HCT116 (cell line): ENCODE data around the gene ZFP28. TPM values are rescaled to one million over a fixed set of nuclear protein-coding genes. Genes with fewer than 3 reads are reported as not detected.

Experiments
- ATAC-seq: fragments of 200-7000 bp; cut with Tn5 transposase; 2 replicates; pipeline ENCODE4 v1.9.1; 2020; ENCODE audit warnings: mild to moderate bottlenecking, moderate library complexity
- BruUV-seq: library from RNA; stranded (reverse); fragments of 400-500 nt; replicated peaks from 2 replicates; lab custom pipeline; 2021; lab: Mats Ljungman, UMichigan
- CTCF ChIA-PET: fragments of 300-600 bp; sonication (Branson Sonifier 250); formaldehyde crosslinking; loops from one replicate; lab custom pipeline; 2021; ENCODE audit warnings: antibody characterized with exemption; lab: Charles Lee
- POLR2A ChIA-PET: fragments of 300-600, 350-600 bp; sonication (Branson Sonifier 250); formaldehyde crosslinking; loops from one replicate; lab custom pipeline; 2021; ENCODE audit warnings: antibody characterized with exemption; lab: Charles Lee
- RAD21 ChIA-PET, 2 experiments: fragments of 300-600 bp; sonication (Branson Sonifier 250); formaldehyde crosslinking; loops; one replicate each; lab custom pipeline; 2023; ENCODE audit warnings: low total read pairs in 2 of 2; ENCODE audit not compliant: uncharacterized antibody in 2 of 2, unreplicated experiment in 2 of 2, low non-redundant PET in 1 of 2; lab: Charles Lee
- DNase-seq: peaks from one replicate; pipeline ENCODE4 v3.0.0-alpha.2; 2010; ENCODE audit warnings: low read depth, low spot score
- H2AFZ ChIP-seq: fragments of 200-600 bp; shearing (Covaris generic), sonication (generic); 2 replicates; pipeline ENCODE4 v1.6.1; 2017; ENCODE audit warnings: low read depth, mixed run types, mixed read lengths, antibody characterized with exemption, low read length; ENCODE audit not compliant: poor library complexity, severe bottlenecking
- H3K27ac ChIP-seq: 2 replicates; pipeline ENCODE4 v1.5.1; 2012; ENCODE audit warnings: low read depth, low read length
- H3K27me3 ChIP-seq: fragments of 200-600 bp; sonication (generic); 2 replicates; pipeline ENCODE4 v1.6.1; 2016; ENCODE audit warnings: mixed run types, low read length, mixed read lengths; ENCODE audit not compliant: insufficient read depth
- H3K36me3 ChIP-seq, 2 experiments: fragments of 200-500 bp in 1 of 2; fragments of 200-600 bp in 1 of 2; sonication (Bioruptor generic) in 1 of 2; sonication (generic) in 1 of 2; 2 replicates each; pipeline versions ENCODE4 v1.5.1 to v1.6.1; 2014 to 2016; ENCODE audit warnings: low read length in 2 of 2, inconsistent platforms in 1 of 2, mixed read lengths in 1 of 2, mixed run types in 1 of 2; ENCODE audit not compliant: insufficient read depth in 2 of 2, control insufficient read depth in 1 of 2
- H3K4me1 ChIP-seq, 2 experiments: fragments of 200-600 bp in 1 of 2; sonication (generic) in 1 of 2; 2 replicates each; pipeline versions ENCODE4 v1.5.1 to v1.6.1; 2012 to 2017; ENCODE audit warnings: low read length in 2 of 2, inconsistent platforms in 1 of 2, mild to moderate bottlenecking in 1 of 2, mixed read lengths in 1 of 2, mixed run types in 1 of 2, moderate library complexity in 1 of 2; ENCODE audit not compliant: insufficient read depth in 2 of 2, control insufficient read depth in 1 of 2
- H3K4me2 ChIP-seq: fragments of 200-600 bp; sonication (generic); 2 replicates; pipeline ENCODE4 v1.6.1; 2017; ENCODE audit warnings: mixed run types, low read length, mixed read lengths
- H3K4me3 ChIP-seq, 2 experiments: fragments of 200-600 bp in 1 of 2; sonication (generic) in 1 of 2; replicated peaks in 1 of 2; 2 replicates each; pipeline ENCODE4 v1.5.1; 2011 to 2016; ENCODE audit warnings: low read length in 2 of 2, control low read depth in 1 of 2, low read depth in 1 of 2, mild to moderate bottlenecking in 1 of 2, mixed read lengths in 1 of 2, mixed run types in 1 of 2
- H3K79me2 ChIP-seq: fragments of 200-600 bp; sonication (generic); 2 replicates; pipeline ENCODE4 v1.6.1; 2017; ENCODE audit warnings: mild to moderate bottlenecking, mixed run types, low read length, moderate library complexity, mixed read lengths; ENCODE audit not compliant: insufficient read depth
- H3K9ac ChIP-seq: fragments of 200-600 bp; sonication (generic); 2 replicates; pipeline ENCODE4 v1.6.1; 2016; ENCODE audit warnings: low read length, mixed read lengths
- H3K9me2 ChIP-seq: fragments of 200-600 bp; sonication (generic), shearing (Covaris generic); 2 replicates; pipeline ENCODE4 v1.6.1; 2017; ENCODE audit warnings: mixed run types, mild to moderate bottlenecking, moderate library complexity; ENCODE audit not compliant: insufficient read depth
- H3K9me3 ChIP-seq, 2 experiments: fragments of 200-500 bp in 1 of 2; fragments of 200-600 bp in 1 of 2; sonication (Bioruptor generic) in 1 of 2; sonication (generic) in 1 of 2; 2 replicates each; pipeline ENCODE4 v1.6.1; 2014 to 2017; ENCODE audit warnings: low read length in 2 of 2, mixed read lengths in 2 of 2, inconsistent platforms in 1 of 2, low read depth in 1 of 2, mild to moderate bottlenecking in 1 of 2, mixed run types in 1 of 2, moderate library complexity in 1 of 2; ENCODE audit not compliant: control insufficient read depth in 1 of 2, insufficient read depth in 1 of 2
- H4K20me1 ChIP-seq: fragments of 200-600 bp; sonication (generic), shearing (Covaris generic); 2 replicates; pipeline ENCODE4 v1.6.1; 2017; ENCODE audit warnings: mixed run types, mild to moderate bottlenecking, moderate library complexity; ENCODE audit not compliant: insufficient read depth
- ATF3 ChIP-seq: IDR thresholded peaks from 2 replicates; pipeline ENCODE4 v1.6.1; 2012
- EGR1 ChIP-seq: IDR thresholded peaks from 2 replicates; pipeline ENCODE4 v1.6.1; 2012; ENCODE audit warnings: low read depth
- FOSL1 ChIP-seq: IDR thresholded peaks from 2 replicates; pipeline ENCODE4 v1.6.1; 2012; ENCODE audit warnings: low read depth
- MAX ChIP-seq: IDR thresholded peaks from 2 replicates; pipeline ENCODE4 v1.6.1; 2012
- SP1 ChIP-seq: IDR thresholded peaks from 2 replicates; pipeline ENCODE4 v1.6.1; 2012; ENCODE audit warnings: low read depth
- TCF7L2 ChIP-seq: IDR thresholded peaks from 2 replicates; pipeline ENCODE4 v1.7.0; 2011; ENCODE audit warnings: borderline replicate concordance, inconsistent platforms; ENCODE audit not compliant: insufficient read depth, insufficient read length; ENCODE audit errors: extremely low read depth
- ZFX ChIP-seq: fragments of 450-650 bp; IDR thresholded peaks from 2 replicates; pipeline ENCODE4 v1.6.1; 2017
- intact Hi-C: fragments of 100-400 bp; cut with micrococcal nuclease; formaldehyde crosslinking; loops from 2 replicates; pipeline ENCODE4 v1.10.0; 2022
- total RNA-seq: library from RNA; stranded (reverse); gene quantifications from one replicate; pipeline ENCODE4 v1.2.1, GENCODE V29; 2021; ENCODE audit not compliant: unreplicated experiment

Gene ZFP28
- total RNA-seq, 1 experiment from 2014 or later: not detected

GRCh38 chr19:56538254-56538760 lies 441 bp upstream of the ZFP28 start:
- Histone ChIP-seq H3K79me2 (no peaks in the 10 kb centered on the region), H3K4me1 (no peaks in the 10 kb centered on the region), H2AFZ (no peak overlapping the region), H3K4me3 (no peak overlapping the region), H3K4me2 (no peak overlapping the region), H3K27ac (no peak overlapping the region), H3K9me3 (peaks cover 4 to 10% of the 10 kb centered on the region in 2 experiments; a peak in 2 of 4 replicates), H4K20me1 (no peaks in the 10 kb centered on the region), H3K27me3 (no peaks in the 10 kb centered on the region), H3K9me2 (no peaks in the 10 kb centered on the region), H3K9ac (no peak overlapping the region), H3K36me3 (no peaks in the 10 kb centered on the region)
- no peak for DNase-seq
- ChIA-PET POLR2A (no interaction called here), RAD21 (no interaction called here), CTCF (no interaction called here)
- no peak for TF ChIP-seq SP1
- TF ChIP-seq EGR1: no peak
- TF ChIP-seq ATF3: no peak
- no peak for TF ChIP-seq ZFX
- TF ChIP-seq MAX: no peak
- TF ChIP-seq TCF7L2: no peak
- no TSS peak for BruUV-seq
- intact Hi-C loops: no loop called here
- no peak for ATAC-seq

DNA sequence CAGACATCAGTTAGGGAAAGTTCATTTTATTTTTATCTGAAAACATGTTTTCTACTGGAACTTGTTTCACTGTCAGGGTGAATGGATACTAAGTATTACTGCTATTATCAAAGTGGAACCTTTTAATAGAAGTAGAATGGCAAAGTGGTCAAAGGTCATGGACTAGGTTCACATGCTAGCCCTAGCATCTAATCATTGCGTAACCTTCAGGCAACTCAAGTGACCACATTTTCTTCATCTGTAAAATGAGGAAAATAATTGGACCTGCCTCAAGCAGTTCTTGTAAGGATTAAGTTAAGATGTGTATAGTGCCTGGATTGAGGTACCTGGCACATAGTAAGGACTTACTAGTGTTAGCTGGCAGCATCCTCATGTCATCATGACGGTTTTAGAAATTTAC lies 5.0 kb downstream of the ZFP28 start:
- H3K36me3 ChIP-seq: no peaks in the 10 kb centered on the region
- ChIA-PET CTCF (no interaction called here), RAD21 (no interaction called here), POLR2A (no interaction called here)
- no peak for DNase-seq
- peaks cover 10 to 33% of the 10 kb centered on the region in 2 experiments; a peak in 2 of 4 replicates for H3K9me3 ChIP-seq
- H4K20me1 ChIP-seq: no peaks in the 10 kb centered on the region
- no peaks in the 10 kb centered on the region for H3K79me2 ChIP-seq
- no peak for TF ChIP-seq FOSL1
- intact Hi-C loops: no loop called here
- no peaks in the 10 kb centered on the region for H3K27me3 ChIP-seq
- H3K4me1 ChIP-seq: no peaks in the 10 kb centered on the region
- no TSS peak for BruUV-seq
- no peak overlapping the region for H3K4me3 ChIP-seq
- H3K27ac ChIP-seq: no peak overlapping the region
- ATAC-seq: no peak
- no peak overlapping the region for H3K4me2 ChIP-seq
- H3K9ac ChIP-seq: no peak overlapping the region
- H2AFZ ChIP-seq: no peak overlapping the region
- no peaks in the 10 kb centered on the region for H3K9me2 ChIP-seq
